HepG2 (cell line): ENCODE results near the gene CCDC9B.

Experiments
- BRCA1 ChIP-seq: sonication (generic); formaldehyde crosslinking; IDR thresholded peaks from 2 replicates; pipeline ENCODE4 v1.4.0; 2020; ENCODE audit warnings: missing genetic modification reagents
- CHD2 ChIP-seq: IDR thresholded peaks from 2 replicates; pipeline ENCODE4 v1.6.1; 2011; ENCODE audit warnings: low read depth, low read length, improper control_type of control experiment
- ZFP37 ChIP-seq: sonication (generic); formaldehyde crosslinking; IDR thresholded peaks from 2 replicates; pipeline ENCODE4 v1.4.0; 2020; ENCODE audit warnings: missing genetic modification reagents, borderline replicate concordance
- TF ChIP-seq, protein P1 (sequence below): sonication (generic); formaldehyde crosslinking; IDR thresholded peaks from 2 replicates; pipeline ENCODE4 v1.4.0; 2020; ENCODE audit warnings: mild to moderate bottlenecking, missing genetic modification reagents

DNA sequence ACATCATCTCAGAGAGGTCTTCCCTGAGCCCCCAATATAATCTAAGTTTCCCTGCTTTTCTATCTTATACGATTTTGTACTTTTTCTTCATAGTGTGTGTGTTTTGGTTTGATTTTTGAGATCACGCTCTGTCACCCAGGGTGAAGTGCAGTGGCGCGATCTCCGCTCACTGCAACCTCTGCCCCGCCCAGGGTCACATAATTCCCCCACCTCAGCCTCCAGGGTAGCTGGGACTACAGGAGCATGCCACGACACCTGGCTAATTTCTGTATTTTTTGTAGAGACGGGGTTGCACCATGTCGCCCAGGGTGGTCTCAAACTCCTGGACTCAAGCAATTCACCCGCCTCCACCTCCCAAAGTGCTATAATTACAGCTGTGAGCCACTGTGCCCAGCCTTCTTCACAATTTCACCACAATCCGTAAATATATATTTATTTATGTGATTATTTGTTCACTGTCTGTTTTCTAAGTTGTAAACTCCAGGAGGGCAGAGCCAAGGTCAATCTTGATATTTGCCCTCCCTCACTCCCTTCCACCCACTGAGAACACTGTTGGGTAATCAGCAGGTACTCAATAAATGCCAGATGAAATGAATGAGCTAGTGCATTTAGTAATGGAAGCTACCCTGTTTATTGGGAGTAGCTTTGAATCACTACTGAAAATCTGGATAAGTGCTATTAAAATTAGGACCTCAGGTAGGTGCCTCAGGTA lies 41.2 kb upstream of the CCDC9B start:
- no peak for TF ChIP-seq ZFP37
- TF ChIP-seq BRCA1 (CRISPR knock-in tag), result no peak
- no peak for TF ChIP-seq CHD2
- TF ChIP-seq, protein P1, sequence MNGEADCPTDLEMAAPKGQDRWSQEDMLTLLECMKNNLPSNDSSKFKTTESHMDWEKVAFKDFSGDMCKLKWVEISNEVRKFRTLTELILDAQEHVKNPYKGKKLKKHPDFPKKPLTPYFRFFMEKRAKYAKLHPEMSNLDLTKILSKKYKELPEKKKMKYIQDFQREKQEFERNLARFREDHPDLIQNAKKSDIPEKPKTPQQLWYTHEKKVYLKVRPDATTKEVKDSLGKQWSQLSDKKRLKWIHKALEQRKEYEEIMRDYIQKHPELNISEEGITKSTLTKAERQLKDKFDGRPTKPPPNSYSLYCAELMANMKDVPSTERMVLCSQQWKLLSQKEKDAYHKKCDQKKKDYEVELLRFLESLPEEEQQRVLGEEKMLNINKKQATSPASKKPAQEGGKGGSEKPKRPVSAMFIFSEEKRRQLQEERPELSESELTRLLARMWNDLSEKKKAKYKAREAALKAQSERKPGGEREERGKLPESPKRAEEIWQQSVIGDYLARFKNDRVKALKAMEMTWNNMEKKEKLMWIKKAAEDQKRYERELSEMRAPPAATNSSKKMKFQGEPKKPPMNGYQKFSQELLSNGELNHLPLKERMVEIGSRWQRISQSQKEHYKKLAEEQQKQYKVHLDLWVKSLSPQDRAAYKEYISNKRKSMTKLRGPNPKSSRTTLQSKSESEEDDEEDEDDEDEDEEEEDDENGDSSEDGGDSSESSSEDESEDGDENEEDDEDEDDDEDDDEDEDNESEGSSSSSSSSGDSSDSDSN (CRISPR knock-in tag), result no peak
